ENCODE data around the gene CIROP.

CIROP gene

GRCh38 chr14:23070262-23071129, 34.3 kb downstream of the CIROP start:
- H3K36me3 ChIP-seq (ENCODE audit: low read length): peaks cover 27% of the 10 kb centered on the region
- H4K20me1 ChIP-seq (ENCODE audit: low read depth, low read length): peaks cover 9% of the 10 kb centered on the region; the same call in 1 of the 2 replicates
- peaks cover 38% of the 10 kb centered on the region for H3K79me2 ChIP-seq (ENCODE audit: insufficient read depth, low read length)
- no peaks in the 10 kb centered on the region for H3K27me3 ChIP-seq (ENCODE audit: low read length)
- H3K4me3 ChIP-seq (ENCODE audit: insufficient read depth, low read length, poor library complexity, severe bottlenecking): peak overlapping the region; percentile 93
- peaks cover 11% of the 10 kb centered on the region for H3F3A ChIP-seq (ENCODE audit: insufficient read depth)
- H3K9me2 ChIP-seq (replicated peaks; ENCODE audit: insufficient read depth, low read length): no peaks in the 10 kb centered on the region
- no peak overlapping the region for H2AFZ ChIP-seq (ENCODE audit: low read depth, low read length, severe bottlenecking)
- peak overlapping the region; percentile 57 for H3K27ac ChIP-seq (ENCODE audit: low read depth, low read length)
- no peaks in the 10 kb centered on the region for H3K9me3 ChIP-seq (ENCODE audit: insufficient read depth, low read length)
- no peak for TF ChIP-seq EZH2phosphoT487 (conservative IDR thresholded peaks at IDR 0.05; ENCODE audit: low read length)
- TF ChIP-seq CTCF (IDR thresholded peaks at IDR 0.05; ENCODE audit: insufficient read depth, low read length, poor library complexity, severe bottlenecking): no peak
- peak overlapping the region; percentile 99 for H3K4me2 ChIP-seq (ENCODE audit: low read depth, low read length, poor library complexity, severe bottlenecking)
- peak overlapping the region; percentile 87 for H3K9ac ChIP-seq (ENCODE audit: low read length)

- H2AFZ ChIP-seq (ENCODE audit: low read depth, low read length, severe bottlenecking): no peak overlapping the region
- no peak overlapping the region; the same call in 1 of the 2 replicates for H3K9ac ChIP-seq (ENCODE audit: low read length)
- H3K9me3 ChIP-seq (ENCODE audit: insufficient read depth, low read length): no peaks in the 10 kb centered on the region
- no peaks in the 10 kb centered on the region for H3K27me3 ChIP-seq (ENCODE audit: low read length)
- H3F3A ChIP-seq (ENCODE audit: insufficient read depth): peaks cover 11% of the 10 kb centered on the region
- H3K27ac ChIP-seq (ENCODE audit: low read depth, low read length): no peak overlapping the region
- peak overlapping the region; percentile 42 for H3K4me2 ChIP-seq (ENCODE audit: low read depth, low read length, poor library complexity, severe bottlenecking)
- H4K20me1 ChIP-seq (ENCODE audit: low read depth, low read length): peaks cover 9% of the 10 kb centered on the region; the same call in 1 of the 2 replicates
- no peak overlapping the region for H3K4me3 ChIP-seq (ENCODE audit: insufficient read depth, low read length, poor library complexity, severe bottlenecking)
- H3K79me2 ChIP-seq (ENCODE audit: insufficient read depth, low read length): peaks cover 38% of the 10 kb centered on the region
- H3K36me3 ChIP-seq (ENCODE audit: low read length): peaks cover 23% of the 10 kb centered on the region
- TF ChIP-seq CTCF (IDR thresholded peaks at IDR 0.05; ENCODE audit: insufficient read depth, low read length, poor library complexity, severe bottlenecking): no peak
- no peaks in the 10 kb centered on the region for H3K9me2 ChIP-seq (replicated peaks; ENCODE audit: insufficient read depth, low read length)
These were observed 35.4 kb downstream of the CIROP start for GRCh38 chr14:23069413-23069806.

- Histone ChIP-seq H3K27ac (ENCODE audit: low read depth, low read length) (no peak overlapping the region), H3K9ac (ENCODE audit: low read length) (peak overlapping the region; percentile 9; the same call in 1 of the 2 replicates), H3K4me3 (ENCODE audit: insufficient read depth, low read length, poor library complexity, severe bottlenecking) (no peak overlapping the region)
These were observed 35.9 kb downstream of the CIROP start for GRCh38 chr14:23068789-23069412.

More at GRCh38 chr14:23068789-23069412, 35.9 kb downstream of the CIROP start:
- peaks cover 11% of the 10 kb centered on the region for H3F3A ChIP-seq (ENCODE audit: insufficient read depth)
- peaks cover 28% of the 10 kb centered on the region for H3K36me3 ChIP-seq (ENCODE audit: low read length)
- no peaks in the 10 kb centered on the region for H3K9me2 ChIP-seq (replicated peaks; ENCODE audit: insufficient read depth, low read length)
- TF ChIP-seq EZH2phosphoT487 (conservative IDR thresholded peaks at IDR 0.05; ENCODE audit: low read length) (no peak), CTCF (IDR thresholded peaks at IDR 0.05; ENCODE audit: insufficient read depth, low read length, poor library complexity, severe bottlenecking) (peak; percentile 100)
- no peak overlapping the region for H2AFZ ChIP-seq (ENCODE audit: low read depth, low read length, severe bottlenecking)
- no peaks in the 10 kb centered on the region for H3K9me3 ChIP-seq (ENCODE audit: insufficient read depth, low read length)
- peaks cover 9% of the 10 kb centered on the region; the same call in 1 of the 2 replicates for H4K20me1 ChIP-seq (ENCODE audit: low read depth, low read length)
- peaks cover 38% of the 10 kb centered on the region for H3K79me2 ChIP-seq (ENCODE audit: insufficient read depth, low read length)
- H3K27me3 ChIP-seq (ENCODE audit: low read length): no peaks in the 10 kb centered on the region
- peak overlapping the region; percentile 42 for H3K4me2 ChIP-seq (ENCODE audit: low read depth, low read length, poor library complexity, severe bottlenecking)

Data from SU-DHL-6 (cell line).